ENCODE results near the gene KPNA1. TPM values are rescaled to one million over a fixed set of nuclear protein-coding genes. Genes with fewer than 3 reads are reported as not detected.

KPNA1 gene
- total RNA-seq: 46.0 and 48.1 TPM in 2 replicates

GRCh38 chr3:122514123-122515019 lies at the start of gene KPNA1:
KPNA1 (minus strand) TSS chr3:122514939; CDS start chr3:122496565, 18,374 bp downstream.
- Histone ChIP-seq H3K36me3 (ENCODE audit: control insufficient read depth, insufficient read depth, low read length) (no peaks in the 10 kb centered on the region), H3K4me3 (ENCODE audit: low read depth, low read length) (peak within 1 kb of the TSS; percentile 96), H3K27me3 (ENCODE audit: control insufficient read depth, insufficient read depth, low read length) (no peaks in the 10 kb centered on the region)
- peak; percentile 56 for DNase-seq (ENCODE audit: low read depth)
- no peak for TF ChIP-seq CTCF (IDR thresholded peaks at IDR 0.05; ENCODE audit: insufficient read depth, low read length, poor library complexity, severe bottlenecking)

- TF ChIP-seq CTCF (IDR thresholded peaks at IDR 0.05; ENCODE audit: insufficient read depth, low read length, poor library complexity, severe bottlenecking): no peak
- DNase-seq (ENCODE audit: low read depth): no peak
- H3K4me3 ChIP-seq (ENCODE audit: low read depth, low read length): peak within 1 kb of the TSS; percentile 80
- no peaks in the 10 kb centered on the region for H3K27me3 ChIP-seq (ENCODE audit: control insufficient read depth, insufficient read depth, low read length)
- peaks cover 5% of the 10 kb centered on the region for H3K36me3 ChIP-seq (ENCODE audit: control insufficient read depth, insufficient read depth, low read length)
Observed at GRCh38 chr3:122564155-122564912, 49.6 kb upstream of the KPNA1 start, which contains the start of the genes DTX3L and PARP9. DTX3L (plus strand) TSS chr3:122564338; CDS start chr3:122564427, 89 bp downstream. PARP9 (minus strand) TSS chr3:122564300; CDS start chr3:122559620, 4,680 bp downstream.

GRCh38 chr3:122563717-122564025 lies 48.9 kb upstream of the KPNA1 start:
- no peak for TF ChIP-seq CTCF (IDR thresholded peaks at IDR 0.05; ENCODE audit: insufficient read depth, low read length, poor library complexity, severe bottlenecking)
- no peak for DNase-seq (ENCODE audit: low read depth)
- H3K27me3 ChIP-seq (ENCODE audit: control insufficient read depth, insufficient read depth, low read length): no peaks in the 10 kb centered on the region
- H3K36me3 ChIP-seq (ENCODE audit: control insufficient read depth, insufficient read depth, low read length): peaks cover 5% of the 10 kb centered on the region
- peak overlapping the region; percentile 80 for H3K4me3 ChIP-seq (ENCODE audit: low read depth, low read length)

GRCh38 chr3:122562923-122563716 lies 48.4 kb upstream of the KPNA1 start:
- DNase-seq (ENCODE audit: low read depth): no peak
- TF ChIP-seq CTCF (IDR thresholded peaks at IDR 0.05; ENCODE audit: insufficient read depth, low read length, poor library complexity, severe bottlenecking): no peak
- Histone ChIP-seq H3K4me3 (ENCODE audit: low read depth, low read length) (peak overlapping the region; percentile 80), H3K27me3 (ENCODE audit: control insufficient read depth, insufficient read depth, low read length) (no peaks in the 10 kb centered on the region), H3K36me3 (ENCODE audit: control insufficient read depth, insufficient read depth, low read length) (peaks cover 5% of the 10 kb centered on the region)

GRCh38 chr3:122560680-122561079 lies 45.9 kb upstream of the KPNA1 start:
- DNase-seq (ENCODE audit: low read depth): no peak
- no peaks in the 10 kb centered on the region for H3K36me3 ChIP-seq (ENCODE audit: control insufficient read depth, insufficient read depth, low read length)
- peak; percentile 57 for TF ChIP-seq CTCF (IDR thresholded peaks at IDR 0.05; ENCODE audit: insufficient read depth, low read length, poor library complexity, severe bottlenecking)
- H3K4me3 ChIP-seq (ENCODE audit: low read depth, low read length): no peak overlapping the region
- H3K27me3 ChIP-seq (ENCODE audit: control insufficient read depth, insufficient read depth, low read length): no peaks in the 10 kb centered on the region

Data from kidney epithelial cell (primary cell).